GM20000 (cell line): ENCODE data around the gene MTHFSD.

ENCODE experiments used
- DNase-seq: peaks from one replicate; pipeline ENCODE4 v3.0.0; 2012; ENCODE audit warnings: low spot score
- CTCF ChIP-seq: IDR thresholded peaks from 2 replicates; pipeline ENCODE4 v1.5.1; 2012; ENCODE audit warnings: mild to moderate bottlenecking, control low read depth; ENCODE audit errors: extremely low read depth, missing control alignments

MTHFSD gene

GRCh38 chr16:86490859-86491639, 64.0 kb downstream of the MTHFSD start:
- TF ChIP-seq CTCF = no peak
- no peak for DNase-seq

- no peak for TF ChIP-seq CTCF
- DNase-seq = no peak
Observed at GRCh38 chr16:86485746-86486145, 69.3 kb downstream of the MTHFSD start.

- no peak for TF ChIP-seq CTCF
- no peak for DNase-seq
Observed at GRCh38 chr16:86484240-86484639, 70.8 kb downstream of the MTHFSD start.

- no peak for DNase-seq
Observed at GRCh38 chr16:86481607-86482006, 73.4 kb downstream of the MTHFSD start.

GRCh38 chr16:86480444-86480843, 74.6 kb downstream of the MTHFSD start:
- no peak for DNase-seq
- TF ChIP-seq CTCF = no peak

More at GRCh38 chr16:86481607-86482006, 73.4 kb downstream of the MTHFSD start:
- no peak for TF ChIP-seq CTCF
